Measurements from ENCODE around the gene NDUFB7.

NDUFB7 gene

GRCh38 chr19:14533450-14533849 lies 38.4 kb downstream of the NDUFB7 start:
- Histone ChIP-seq H3K9me3 (no peaks in the 10 kb centered on the region), H3K36me3 (replicated peaks) (no peaks in the 10 kb centered on the region), H3K27me3 (ENCODE audit: low read depth) (no peaks in the 10 kb centered on the region), H3K4me3 (no peak overlapping the region), H3K4me1 (peaks cover 8% of the 10 kb centered on the region; the same call in 1 of the 2 replicates)
- in situ Hi-C loops (cut with MboI; ENCODE audit: low sequenced_read_pairs) = no loop called here
- no peak for DNase-seq (ENCODE audit: low spot score in 2 of 2)

- Histone ChIP-seq H3K9me3 (no peaks in the 10 kb centered on the region), H3K4me3 (peak overlapping the region; percentile 94), H3K36me3 (replicated peaks) (no peaks in the 10 kb centered on the region), H3K4me1 (peaks cover 3% of the 10 kb centered on the region; the same call in 1 of the 2 replicates), H3K27me3 (ENCODE audit: low read depth) (no peaks in the 10 kb centered on the region)
- no peak for DNase-seq (ENCODE audit: low spot score in 2 of 2)
- in situ Hi-C loops (cut with MboI; ENCODE audit: low sequenced_read_pairs) = no loop called here
Observed at GRCh38 chr19:14530506-14530905, 41.4 kb downstream of the NDUFB7 start.

DNA sequence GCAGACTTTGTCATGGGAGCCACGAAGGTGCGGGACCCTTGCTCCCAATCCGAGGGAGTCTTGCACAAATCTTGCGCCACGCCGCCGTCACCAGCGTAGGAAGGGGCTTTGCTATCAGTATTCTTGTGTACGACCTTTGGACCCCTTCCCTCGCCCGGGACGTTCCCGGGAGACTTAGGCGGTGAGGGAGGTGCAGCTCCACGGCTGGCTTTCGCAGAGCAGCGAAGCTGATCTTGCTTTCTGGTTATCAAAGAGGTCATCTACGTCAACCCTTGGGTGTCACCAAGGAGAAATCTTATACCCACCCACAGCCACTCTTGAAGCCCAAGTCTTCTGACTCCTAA lies 41.9 kb downstream of the NDUFB7 start:
- Histone ChIP-seq H3K4me3 (peak overlapping the region; percentile 94), H3K9me3 (no peaks in the 10 kb centered on the region), H3K36me3 (replicated peaks) (no peaks in the 10 kb centered on the region), H3K4me1 (peaks cover 3% of the 10 kb centered on the region; the same call in 1 of the 2 replicates), H3K27me3 (ENCODE audit: low read depth) (no peaks in the 10 kb centered on the region)
- in situ Hi-C loops (cut with MboI; ENCODE audit: low sequenced_read_pairs) = no loop called here
- no peak for DNase-seq (ENCODE audit: low spot score in 2 of 2)

- Histone ChIP-seq H3K27me3 (ENCODE audit: low read depth) (no peaks in the 10 kb centered on the region), H3K4me3 (peak within 1 kb of the TSS; percentile 94)
Observed at GRCh38 chr19:14529254-14530004, 42.4 kb downstream of the NDUFB7 start, which contains the start of gene TECR. TSS of gene TECR (plus strand) at chr19:14529594. CDS start at chr19:14529697, 103 bp downstream.

GRCh38 chr19:14528419-14529253 lies 43.2 kb downstream of the NDUFB7 start:
- Histone ChIP-seq H3K27me3 (ENCODE audit: low read depth) (no peaks in the 10 kb centered on the region), H3K36me3 (replicated peaks) (no peaks in the 10 kb centered on the region), H3K4me1 (peaks cover 3% of the 10 kb centered on the region; the same call in 1 of the 2 replicates), H3K9me3 (no peaks in the 10 kb centered on the region), H3K4me3 (peak overlapping the region; percentile 94)
- no peak for DNase-seq (ENCODE audit: low spot score in 2 of 2)
- in situ Hi-C loops (cut with MboI; ENCODE audit: low sequenced_read_pairs) = no loop called here

More at GRCh38 chr19:14529254-14530004, 42.4 kb downstream of the NDUFB7 start, which contains the start of gene TECR:
- Histone ChIP-seq H3K36me3 (replicated peaks) (no peaks in the 10 kb centered on the region), H3K4me1 (peaks cover 3% of the 10 kb centered on the region; the same call in 1 of the 2 replicates), H3K9me3 (no peaks in the 10 kb centered on the region)
- peak; percentile 100 for DNase-seq (ENCODE audit: low spot score in 2 of 2)
- in situ Hi-C loops (cut with MboI; ENCODE audit: low sequenced_read_pairs) = no loop called here

GRCh38 chr19:14526423-14526822 lies 45.4 kb downstream of the NDUFB7 start:
- DNase-seq (ENCODE audit: low spot score in 2 of 2) = no peak
- Histone ChIP-seq H3K9me3 (no peaks in the 10 kb centered on the region), H3K4me3 (no peak overlapping the region), H3K4me1 (peaks cover 3% of the 10 kb centered on the region; the same call in 1 of the 2 replicates), H3K36me3 (replicated peaks) (no peaks in the 10 kb centered on the region), H3K27me3 (ENCODE audit: low read depth) (no peaks in the 10 kb centered on the region)
- in situ Hi-C loops (cut with MboI; ENCODE audit: low sequenced_read_pairs) = no loop called here

DNA sequence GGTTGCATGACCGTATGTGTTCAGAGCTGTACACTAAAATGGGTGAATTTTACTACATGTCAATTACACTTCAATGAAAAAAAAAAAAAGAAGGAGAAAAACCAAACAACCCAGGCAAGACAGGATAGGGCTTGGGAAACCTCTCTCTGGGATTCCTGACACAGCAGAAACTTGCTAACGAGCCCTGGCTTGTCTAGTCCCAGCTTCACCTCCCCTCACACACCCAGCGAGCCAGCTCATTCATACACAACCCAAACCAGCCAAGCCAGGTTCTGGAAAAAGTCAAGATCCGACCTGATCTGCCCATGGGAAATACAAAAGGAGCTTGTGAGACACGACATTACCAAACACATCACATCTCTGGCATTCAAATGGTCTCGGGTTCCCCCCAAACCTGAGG lies 46.1 kb downstream of the NDUFB7 start:
- H3K4me1 ChIP-seq = peaks cover 3% of the 10 kb centered on the region; the same call in 1 of the 2 replicates
- in situ Hi-C loops (cut with MboI; ENCODE audit: low sequenced_read_pairs) = no loop called here
- no peaks in the 10 kb centered on the region for H3K9me3 ChIP-seq
- DNase-seq (ENCODE audit: low spot score in 2 of 2) = no peak
- no peak overlapping the region for H3K4me3 ChIP-seq
- H3K36me3 ChIP-seq (replicated peaks) = no peaks in the 10 kb centered on the region
- H3K27me3 ChIP-seq (ENCODE audit: low read depth) = no peaks in the 10 kb centered on the region

GRCh38 chr19:14520543-14520942 lies 51.3 kb downstream of the NDUFB7 start:
- H3K9me3 ChIP-seq = no peaks in the 10 kb centered on the region
- no peaks in the 10 kb centered on the region for H3K27me3 ChIP-seq (ENCODE audit: low read depth)
- no peak for DNase-seq (ENCODE audit: low spot score in 2 of 2)
- peaks cover 8% of the 10 kb centered on the region for H3K4me1 ChIP-seq
- in situ Hi-C loops (cut with MboI; ENCODE audit: low sequenced_read_pairs) = no loop called here
- H3K36me3 ChIP-seq (replicated peaks) = peaks cover 19% of the 10 kb centered on the region
- no peak overlapping the region for H3K4me3 ChIP-seq

GRCh38 chr19:14519860-14520407 lies 51.9 kb downstream of the NDUFB7 start:
- Histone ChIP-seq H3K9me3 (no peaks in the 10 kb centered on the region), H3K4me3 (no peak overlapping the region), H3K4me1 (peaks cover 10% of the 10 kb centered on the region), H3K27me3 (ENCODE audit: low read depth) (no peaks in the 10 kb centered on the region), H3K36me3 (replicated peaks) (peaks cover 25% of the 10 kb centered on the region)
- DNase-seq (ENCODE audit: low spot score in 2 of 2) = no peak
- in situ Hi-C loops (cut with MboI; ENCODE audit: low sequenced_read_pairs) = no loop called here

- Histone ChIP-seq H3K4me3 (no peak overlapping the region), H3K27me3 (ENCODE audit: low read depth) (no peaks in the 10 kb centered on the region), H3K4me1 (peaks cover 10% of the 10 kb centered on the region), H3K9me3 (no peaks in the 10 kb centered on the region), H3K36me3 (replicated peaks) (peaks cover 31% of the 10 kb centered on the region)
- in situ Hi-C loops (cut with MboI; ENCODE audit: low sequenced_read_pairs) = no loop called here
- no peak for DNase-seq (ENCODE audit: low spot score in 2 of 2)
Observed at GRCh38 chr19:14519245-14519859, 52.5 kb downstream of the NDUFB7 start.

DNA sequence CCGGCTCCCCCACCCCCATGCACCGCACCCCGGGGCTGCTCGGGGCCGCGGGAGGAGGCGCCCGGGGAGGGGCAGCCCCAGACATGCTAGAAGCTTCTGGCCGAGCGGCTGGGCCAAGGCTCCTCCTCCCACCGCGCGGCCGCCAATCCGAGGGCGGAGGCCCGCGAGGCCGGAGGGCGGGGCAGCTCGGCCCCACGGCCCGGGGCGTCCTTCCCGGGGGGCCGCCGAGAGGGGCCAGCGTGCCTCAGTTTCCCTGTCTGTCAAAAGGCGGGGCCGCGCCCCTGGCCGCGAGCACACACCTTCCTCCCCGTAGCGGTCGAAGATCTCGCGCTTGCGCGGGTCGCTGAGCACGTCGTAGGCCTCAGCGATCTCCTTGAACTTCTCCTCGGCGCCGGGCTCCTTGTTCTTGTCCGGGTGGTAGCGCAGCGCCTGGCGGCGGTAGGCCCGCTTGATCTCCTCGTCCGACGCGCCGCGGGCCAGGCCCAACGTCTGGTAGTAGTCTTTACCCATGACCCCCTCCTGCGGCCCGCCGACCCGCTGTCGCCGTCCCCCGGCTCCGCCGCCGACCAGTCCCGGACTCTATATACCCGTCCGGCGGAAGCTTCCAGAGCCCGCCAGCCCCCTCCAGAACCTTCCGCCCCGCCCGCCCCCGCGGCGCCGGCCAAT lies 53.9 kb downstream of the NDUFB7 start, which contains the start of gene DNAJB1:
Gene DNAJB1, minus strand, starts transcription at position 558 of the 666 bp plus-strand sequence. Its CDS starts 48 bp downstream, at position 510.
- peak; percentile 49 to 78 for DNase-seq (ENCODE audit: low spot score in 2 of 2)
- H3K9me3 ChIP-seq = no peaks in the 10 kb centered on the region
- H3K4me1 ChIP-seq = peaks cover 10% of the 10 kb centered on the region
- in situ Hi-C loops (cut with MboI; ENCODE audit: low sequenced_read_pairs) = no loop called here
- H3K36me3 ChIP-seq (replicated peaks) = peaks cover 32% of the 10 kb centered on the region
- no peaks in the 10 kb centered on the region for H3K27me3 ChIP-seq (ENCODE audit: low read depth)
- peak within 1 kb of the TSS; percentile 98 for H3K4me3 ChIP-seq

- Histone ChIP-seq H3K4me3 (peak overlapping the region; percentile 98), H3K27me3 (ENCODE audit: low read depth) (no peaks in the 10 kb centered on the region), H3K4me1 (peaks cover 10% of the 10 kb centered on the region), H3K9me3 (no peaks in the 10 kb centered on the region), H3K36me3 (replicated peaks) (peaks cover 32% of the 10 kb centered on the region)
- DNase-seq (ENCODE audit: low spot score in 2 of 2) = no peak
- in situ Hi-C loops (cut with MboI; ENCODE audit: low sequenced_read_pairs) = no loop called here
Observed at GRCh38 chr19:14517446-14517839, 54.4 kb downstream of the NDUFB7 start.
